Measurements from ENCODE around the gene PRCC. TPM values are rescaled to one million over a fixed set of nuclear protein-coding genes. Genes with fewer than 3 reads are reported as not detected.

Gene PRCC
- total and polyA plus RNA-seq, 2 of the 13 experiments (the other 11 are each of a cell fraction or from before 2014, with no cell fraction given), result 24.2 to 40.5 TPM

- no peak for TF ChIP-seq BCL3 (CRISPR knock-in tag; IDR thresholded peaks at IDR 0.05)
- TF ChIP-seq DPF2 (CRISPR knock-in tag; IDR thresholded peaks at IDR 0.05; ENCODE audit: borderline replicate concordance, low read depth), result no peak
- TF ChIP-seq PREB (CRISPR knock-in tag; IDR thresholded peaks at IDR 0.05), result no peak
- TF ChIP-seq ZNF737 (CRISPR knock-in tag; IDR thresholded peaks at IDR 0.05; ENCODE audit: borderline replicate concordance), result no peak
- TF ChIP-seq MED13 (CRISPR knock-in tag; IDR thresholded peaks at IDR 0.05), result no peak
- peak; percentile 39; the same call in 1 of the 2 replicates for TF ChIP-seq KDM2A (CRISPR knock-in tag; IDR thresholded peaks at IDR 0.05; ENCODE audit: borderline replicate concordance, low read depth)
- no peak for TF ChIP-seq ZNF570 (CRISPR knock-in tag; IDR thresholded peaks at IDR 0.05; ENCODE audit: borderline replicate concordance)
- no peak for TF ChIP-seq HINFP (CRISPR knock-in tag; IDR thresholded peaks at IDR 0.05; ENCODE audit: low read depth)
- TF ChIP-seq ZNF607 (CRISPR knock-in tag; IDR thresholded peaks at IDR 0.05; ENCODE audit: borderline replicate concordance), result no peak
- TF ChIP-seq HIVEP1 (CRISPR knock-in tag; IDR thresholded peaks at IDR 0.05), result 0 out of 2 replicates have a peak, but pooled peaks have one; percentile 42
- 0 out of 2 replicates have a peak, but pooled peaks have one; percentile 16 for TF ChIP-seq CREB3 (CRISPR knock-in tag; IDR thresholded peaks at IDR 0.05)
- no peak for TF ChIP-seq RBM39 (IDR thresholded peaks at IDR 0.05; ENCODE audit: low read depth, low read length, poor library complexity, severe bottlenecking)
- TF ChIP-seq LBX2 (CRISPR knock-in tag; IDR thresholded peaks at IDR 0.05; ENCODE audit: borderline replicate concordance), result no peak
- TF ChIP-seq PRDM15 (CRISPR knock-in tag; IDR thresholded peaks at IDR 0.05), result 0 out of 2 replicates have a peak, but pooled peaks have one; percentile 47
- TF ChIP-seq ZNF660 (CRISPR knock-in tag; IDR thresholded peaks at IDR 0.05; ENCODE audit: borderline replicate concordance, low read depth), result no peak
- TF ChIP-seq ZSCAN30 (CRISPR knock-in tag; IDR thresholded peaks at IDR 0.05), result no peak
- TF ChIP-seq SIN3A (IDR thresholded peaks at IDR 0.05; ENCODE audit: borderline replicate concordance, low read depth, low read length), result peak; percentile 61; the same call in 1 of the 2 replicates
These were observed 38.5 kb upstream of the PRCC start, which contains the start of gene ISG20L2 (continued) for GRCh38 chr1:156728599-156729462.
